Keratinocyte (primary cell): ENCODE measurements around the gene CNTROB. TPM values are rescaled to one million over a fixed set of nuclear protein-coding genes. Genes with fewer than 3 reads are reported as not detected.

ENCODE experiments used
- DNase-seq: peaks from one replicate; pipeline ENCODE4 v3.0.0-alpha.2; 2011; ENCODE audit warnings: low read depth, missing footprints, low spot score
- FAIRE-seq: peaks from 2 replicates; lab custom pipeline; 2011; peaks lifted over from hg19 to GRCh38; lab: Jason Lieb, UNC
- H2AFZ ChIP-seq: 2 replicates; pipeline ENCODE4 v1.6.0; 2012; ENCODE audit warnings: low read length, control low read depth, inconsistent platforms; ENCODE audit not compliant: control insufficient read depth
- H3K27ac ChIP-seq: 2 replicates; pipeline ENCODE4 v1.5.1; 2011; ENCODE audit warnings: low read length; ENCODE audit not compliant: control insufficient read depth, insufficient read depth
- H3K27me3 ChIP-seq: 3 replicates; pipeline ENCODE4 v1.6.0; 2011; ENCODE audit warnings: low read length; ENCODE audit not compliant: control insufficient read depth, insufficient read depth; ENCODE audit errors: extremely low read depth
- H3K36me3 ChIP-seq, 2 experiments: 2 replicates in 1 of 2; 3 replicates in 1 of 2; pipeline ENCODE4 v1.5.1; 2011; ENCODE audit warnings: low read length in 2 of 2, mild to moderate bottlenecking in 1 of 2; ENCODE audit not compliant: control insufficient read depth in 2 of 2, insufficient read depth in 2 of 2; ENCODE audit errors: extremely low read depth in 1 of 2
- H3K4me1 ChIP-seq: 3 replicates; pipeline ENCODE4 v1.5.1; 2011; ENCODE audit warnings: low read length; ENCODE audit not compliant: control insufficient read depth, insufficient read depth; ENCODE audit errors: extremely low read depth
- H3K4me2 ChIP-seq: 3 replicates; pipeline ENCODE4 v1.6.0; 2011; ENCODE audit warnings: low read depth, low read length; ENCODE audit not compliant: control insufficient read depth, insufficient read depth; ENCODE audit errors: extremely low read depth
- H3K4me3 ChIP-seq, 3 experiments: fragments of 200-600 bp in 1 of 3; sonication (generic) in 1 of 3; 2 replicates in 2 of 3; 3 replicates in 1 of 3; pipeline ENCODE4 v1.5.1; 2011 to 2016; ENCODE audit warnings: low read length in 3 of 3, mild to moderate bottlenecking in 3 of 3, control low read depth in 2 of 3, inconsistent platforms in 1 of 3, low read depth in 1 of 3, mixed read lengths in 1 of 3, mixed run types in 1 of 3, moderate library complexity in 1 of 3; ENCODE audit not compliant: control insufficient read depth in 2 of 3, insufficient read depth in 2 of 3; ENCODE audit errors: extremely low read depth in 1 of 3
- H3K79me2 ChIP-seq: 2 replicates; pipeline ENCODE4 v1.6.0; 2012; ENCODE audit warnings: low read length; ENCODE audit not compliant: control insufficient read depth, insufficient read depth
- H3K9ac ChIP-seq: 3 replicates; pipeline ENCODE4 v1.6.0; 2011; ENCODE audit warnings: low read length; ENCODE audit not compliant: control insufficient read depth, insufficient read depth; ENCODE audit errors: extremely low read depth
- H3K9me1 ChIP-seq: 3 replicates; pipeline ENCODE4 v1.6.0; 2011; ENCODE audit warnings: low read length; ENCODE audit not compliant: control insufficient read depth, insufficient read depth; ENCODE audit errors: extremely low read depth
- H3K9me3 ChIP-seq: 2 replicates; pipeline ENCODE4 v1.5.1; 2012; ENCODE audit warnings: low read depth, low read length; ENCODE audit not compliant: control insufficient read depth
- H4K20me1 ChIP-seq: 3 replicates; pipeline ENCODE4 v1.6.0; 2011; ENCODE audit warnings: low read length; ENCODE audit not compliant: control insufficient read depth, insufficient read depth; ENCODE audit errors: extremely low read depth
- CTCF ChIP-seq, 3 experiments: IDR thresholded peaks in 1 of 3; conservative IDR thresholded peaks in 1 of 3; optimal IDR thresholded peaks in 1 of 3; 2 replicates in 2 of 3; 3 replicates in 1 of 3; pipeline versions ENCODE3 to v1.5.1; 2011; ENCODE audit warnings: low read length in 3 of 3, mild to moderate bottlenecking in 3 of 3, moderate library complexity in 2 of 3, control low read depth in 1 of 3, inconsistent platforms in 1 of 3; ENCODE audit not compliant: insufficient read depth in 2 of 3; ENCODE audit errors: extremely low read depth in 1 of 3
- EZH2 ChIP-seq: IDR thresholded peaks from one replicate; pipeline ENCODE4 v1.6.1; 2012; ENCODE audit warnings: inconsistent platforms, mild to moderate bottlenecking, low read length, moderate library complexity
- dilution Hi-C: fragments of 300-500 bp; cut with MboI; formaldehyde crosslinking; loops from one replicate; pipeline ENCODE4 v1.7.0; 2020; ENCODE audit warnings: low sequenced_read_pairs; ENCODE audit not compliant: extremely low pct_ligation_motif_present
- polyA plus RNA-seq, 5 experiments: library from polyadenylated mRNA; depleted of rRNA in 3 of 5; stranded (reverse) in 3 of 5; stranded (forward) in 1 of 5; unstranded in 1 of 5; fragments of >200 nt; gene quantifications; 1 replicate in 1 of 5; 2 replicates in 3 of 5; 3 replicates in 1 of 5; pipeline versions ENCODE4 v1.2.1 to v1.2.3, GENCODE V29; 2011 to 2012; ENCODE audit warnings: missing spikeins in 2 of 5, low read depth in 1 of 5, low replicate concordance in 1 of 5

The CNTROB gene
- polyA plus RNA-seq, 1 donor (not counting 4 experiments of a cell fraction or from before 2014, with no cell fraction given), result 17.4 TPM

- no peak overlapping the region for H2AFZ ChIP-seq
- H4K20me1 ChIP-seq, result no peaks in the 10 kb centered on the region
- no peaks in the 10 kb centered on the region for H3K27me3 ChIP-seq
- H3K4me2 ChIP-seq, result no peak overlapping the region
- H3K9me1 ChIP-seq, result peaks cover 4% of the 10 kb centered on the region
- no peak for DNase-seq
- peaks cover 20 to 23% of the 10 kb centered on the region in 2 experiments for H3K36me3 ChIP-seq
- no peaks in the 10 kb centered on the region for H3K9me3 ChIP-seq
- no peak overlapping the region for H3K9ac ChIP-seq
- H3K4me3 ChIP-seq, result no peak overlapping the region
- no peak for TF ChIP-seq CTCF (optimal IDR thresholded peaks at IDR 0.05 in 1 of 3, IDR thresholded peaks at IDR 0.05 in 1 of 3, conservative IDR thresholded peaks at IDR 0.05 in 1 of 3; ENCODE audit: extremely low read depth in 1 of 3, insufficient read depth in 2 of 3, low read length in 3 of 3)
- TF ChIP-seq EZH2, result no peak
- H3K27ac ChIP-seq, result no peak overlapping the region
- dilution Hi-C loops, result no loop called here
- peaks cover 15% of the 10 kb centered on the region for H3K4me1 ChIP-seq
- H3K79me2 ChIP-seq, result peaks cover 28% of the 10 kb centered on the region
- FAIRE-seq, result no peak
Observed at GRCh38 chr17:7935859-7936258, 3.9 kb downstream of the CNTROB start.

GRCh38 chr17:7940034-7940433 lies 8.0 kb downstream of the CNTROB start:
- H3K9me3 ChIP-seq, result no peaks in the 10 kb centered on the region
- TF ChIP-seq CTCF (optimal IDR thresholded peaks at IDR 0.05 in 1 of 3, IDR thresholded peaks at IDR 0.05 in 1 of 3, conservative IDR thresholded peaks at IDR 0.05 in 1 of 3; ENCODE audit: extremely low read depth in 1 of 3, insufficient read depth in 2 of 3, low read length in 3 of 3) (no peak), EZH2 (no peak)
- H3K9ac ChIP-seq, result no peak overlapping the region
- dilution Hi-C loops, result no loop called here
- no peak for DNase-seq
- H3K4me1 ChIP-seq, result no peaks in the 10 kb centered on the region
- no peak for FAIRE-seq
- no peak overlapping the region for H3K4me3 ChIP-seq
- H3K9me1 ChIP-seq, result no peaks in the 10 kb centered on the region
- H3K27ac ChIP-seq, result no peak overlapping the region
- no peak overlapping the region for H3K4me2 ChIP-seq
- no peaks in the 10 kb centered on the region for H3K79me2 ChIP-seq
- H3K36me3 ChIP-seq, result peaks cover 30 to 36% of the 10 kb centered on the region in 2 experiments
- no peak overlapping the region for H2AFZ ChIP-seq
- no peaks in the 10 kb centered on the region for H3K27me3 ChIP-seq
- no peaks in the 10 kb centered on the region for H4K20me1 ChIP-seq
